Measurements from ENCODE around the gene ACP7.
"Not testable (repeated sequence)": the region's sequence is repeated elsewhere in the genome, so short reads cannot be mapped to it uniquely, and the experiment has no call there.

Gene ACP7

DNA sequence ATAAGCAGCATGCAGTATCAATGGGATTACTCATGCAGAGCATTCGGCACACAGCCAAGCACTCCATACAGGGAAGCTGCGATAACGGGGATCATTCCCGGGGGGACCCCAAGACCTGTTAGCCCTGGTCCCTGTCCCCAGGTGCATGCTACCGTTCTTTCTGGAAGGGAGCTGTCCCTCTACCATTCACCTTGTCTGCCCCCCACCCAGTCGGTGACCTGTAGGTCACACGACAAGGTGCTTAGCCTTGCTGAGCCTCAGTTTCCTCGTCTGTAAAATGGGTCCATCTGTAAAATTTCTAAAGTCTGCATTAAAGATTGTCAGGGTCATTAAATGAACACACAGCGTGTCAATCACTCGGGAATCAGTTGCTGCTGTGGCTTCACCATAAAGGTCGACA is 6.8 kb upstream of the ACP7 start:
- DNase-seq (ENCODE audit: low read depth in 3 of 3) = no peak

DNA sequence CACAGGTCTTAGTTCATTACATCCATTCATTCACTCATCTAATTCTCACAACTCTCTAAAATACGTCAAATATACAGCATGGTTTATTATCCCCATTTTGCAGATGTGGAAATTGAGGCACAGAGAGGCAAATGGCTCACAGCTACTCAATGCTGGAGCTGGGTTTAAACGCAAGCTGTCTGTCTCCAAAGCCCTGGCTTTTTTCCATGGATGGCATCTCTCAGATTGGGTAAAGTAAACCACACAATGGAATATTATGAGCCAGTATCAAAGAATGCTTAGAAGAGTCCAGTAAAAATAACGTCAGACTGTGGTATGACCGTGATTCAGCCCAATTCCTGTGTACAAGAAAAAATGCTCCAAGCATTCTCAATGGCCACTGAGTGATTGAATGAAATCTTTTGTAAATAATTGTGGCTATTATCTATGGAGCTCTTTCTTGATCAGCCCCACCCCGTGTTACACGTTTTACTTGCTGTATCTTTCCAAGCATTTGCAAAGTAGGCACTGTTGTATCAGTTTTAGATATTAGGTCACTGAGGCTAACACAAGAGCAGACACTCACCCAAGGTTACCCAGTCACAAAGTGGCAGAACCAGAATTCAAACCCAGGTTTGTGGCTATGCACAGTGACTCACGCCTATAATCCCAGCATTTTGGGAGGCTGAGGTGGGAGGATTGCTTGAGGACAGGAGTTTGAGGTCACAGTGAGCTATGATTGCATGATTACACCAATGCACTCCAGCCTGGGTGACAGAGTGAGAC is 5.5 kb upstream of the ACP7 start:
- no peak for DNase-seq (ENCODE audit: low read depth in 3 of 3)

DNA sequence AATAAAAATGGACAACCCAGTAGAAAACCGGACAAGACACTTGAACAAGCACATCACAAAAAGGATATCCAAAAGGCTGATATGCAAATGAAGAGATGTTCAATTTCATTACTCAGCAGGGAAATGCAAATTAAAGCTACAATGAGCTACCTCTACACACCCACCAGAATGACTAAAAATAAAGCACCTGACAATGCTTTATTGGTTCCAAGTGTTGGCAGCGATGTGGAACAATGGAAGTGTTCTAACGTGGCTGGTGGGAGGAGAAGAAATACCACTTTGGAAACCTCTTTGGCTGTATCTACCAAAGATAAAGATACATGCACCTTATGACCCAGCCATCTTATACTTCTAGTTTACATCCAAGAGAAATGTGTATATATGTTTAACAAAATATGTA is 3.7 kb upstream of the ACP7 start:
- no peak for DNase-seq (ENCODE audit: low read depth in 3 of 3)

DNA sequence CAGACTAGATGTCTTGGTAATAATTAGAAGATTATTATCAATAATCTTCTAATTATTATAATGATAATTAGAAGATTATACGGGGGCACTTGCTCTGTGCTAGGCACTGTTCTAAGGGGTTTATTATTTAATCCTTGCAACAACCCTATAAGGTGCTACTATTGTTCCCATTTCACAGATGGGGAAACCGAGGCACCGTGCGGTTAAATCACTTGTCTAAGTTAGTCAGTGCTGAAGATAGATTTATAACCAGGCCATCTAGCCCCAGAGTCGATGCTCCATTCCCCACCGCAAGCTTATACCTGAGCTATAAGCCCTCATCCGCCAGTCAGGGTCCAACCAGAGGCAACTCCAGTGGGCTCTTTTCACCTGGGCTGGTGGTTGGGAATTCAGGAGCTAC is 2.0 kb upstream of the ACP7 start:
- no peak for DNase-seq (ENCODE audit: low read depth in 3 of 3)

DNA sequence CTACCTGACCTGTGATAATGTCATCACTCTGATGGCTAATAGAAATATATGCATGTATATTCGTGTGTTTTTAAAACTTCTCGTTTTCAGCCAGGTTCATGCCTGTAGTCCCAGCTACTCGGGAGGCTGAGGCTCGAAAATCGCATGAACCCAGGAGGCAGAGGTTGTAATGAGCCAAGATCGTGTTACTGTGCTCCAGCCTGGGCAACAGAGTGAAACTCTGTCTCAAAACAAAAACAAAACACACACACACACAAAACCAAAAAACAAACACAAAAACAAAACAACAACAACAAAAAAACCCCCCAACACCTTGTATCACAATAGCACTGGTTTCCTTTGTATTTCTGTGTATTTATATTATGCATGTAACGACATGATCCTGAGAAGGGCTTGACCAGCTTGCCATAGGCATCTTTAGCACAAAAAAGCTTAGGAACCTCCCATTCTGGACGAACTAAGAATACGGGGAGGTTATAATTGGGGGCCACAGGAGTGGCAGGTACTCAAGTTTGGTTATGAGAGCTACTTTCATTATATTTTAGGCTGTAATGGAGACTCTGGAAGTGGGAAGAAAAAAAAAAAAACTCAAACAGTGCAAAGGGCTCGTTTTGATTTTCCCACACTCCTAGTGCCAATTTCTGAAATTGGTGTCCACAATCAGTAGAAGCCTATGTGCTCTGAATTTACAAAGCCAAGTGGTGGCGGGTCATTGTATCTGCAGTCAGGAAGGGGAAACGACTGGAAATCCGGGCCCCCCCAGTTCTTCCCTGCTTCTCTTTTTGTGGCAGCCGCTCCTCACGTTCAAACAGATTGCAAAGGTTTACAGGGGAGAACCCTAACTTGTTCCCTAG is 1.2 kb upstream of the ACP7 start:
- no peak for DNase-seq (ENCODE audit: low read depth in 3 of 3)

DNA sequence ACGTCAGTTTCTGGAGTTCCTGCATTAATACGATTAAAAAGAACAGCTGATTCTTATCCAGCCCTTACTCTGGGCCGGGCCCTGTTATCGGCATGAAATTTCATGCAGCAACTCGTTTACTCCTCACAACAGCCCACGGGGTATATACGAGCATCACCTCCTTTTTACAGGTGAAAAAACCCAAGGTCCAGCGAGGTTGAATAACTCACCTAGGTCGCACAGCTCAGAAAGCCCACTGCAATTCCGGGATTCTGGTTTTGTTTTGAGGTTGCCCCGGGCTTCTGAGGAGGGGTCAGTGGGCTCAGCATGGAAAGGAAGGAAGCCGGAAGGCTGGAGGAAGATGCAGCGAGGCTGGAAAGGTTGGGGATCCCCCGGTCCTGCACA is 577 bp upstream of the ACP7 start:
- DNase-seq (ENCODE audit: low read depth in 3 of 3) = no peak

DNA sequence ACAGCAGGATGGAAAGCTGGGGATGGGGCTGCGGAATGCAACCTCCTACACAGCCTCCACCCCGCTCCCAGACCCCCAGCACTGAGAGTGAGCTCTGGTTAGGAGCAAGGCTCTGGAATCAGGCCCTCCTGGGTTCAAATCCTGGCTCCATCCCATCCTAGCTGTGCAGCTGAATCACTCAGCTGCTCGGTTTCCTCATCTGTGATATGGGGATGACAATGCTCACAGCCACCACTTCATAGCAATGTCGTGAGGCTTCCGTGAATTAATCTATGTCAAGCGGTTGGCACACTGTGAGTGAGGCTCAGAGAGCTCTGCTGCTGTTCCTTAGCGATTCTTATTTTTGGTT is 538 bp downstream of the ACP7 start:
- no peak for DNase-seq (ENCODE audit: low read depth in 3 of 3)

DNA sequence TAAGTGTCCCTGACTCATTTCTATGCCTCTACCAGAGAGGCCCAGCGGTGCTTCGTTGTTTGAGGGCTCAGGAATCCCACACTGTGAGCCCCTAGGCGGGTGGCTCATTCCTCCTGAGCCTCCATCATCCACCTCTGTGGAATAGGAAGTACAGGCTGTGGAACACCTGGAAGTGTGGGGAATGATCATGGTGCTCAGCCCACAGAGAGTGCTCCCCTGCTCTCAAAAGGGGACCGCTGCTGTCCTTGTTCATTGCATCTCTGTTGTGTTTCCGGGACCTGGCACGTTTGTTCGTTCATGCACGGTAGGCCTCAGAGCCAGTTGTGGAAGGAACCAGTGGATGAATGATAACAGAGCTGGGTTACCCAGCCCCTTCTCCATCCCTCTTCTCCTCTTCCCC is 1.2 kb downstream of the ACP7 start:
- no peak for DNase-seq (ENCODE audit: low read depth in 3 of 3)

DNA sequence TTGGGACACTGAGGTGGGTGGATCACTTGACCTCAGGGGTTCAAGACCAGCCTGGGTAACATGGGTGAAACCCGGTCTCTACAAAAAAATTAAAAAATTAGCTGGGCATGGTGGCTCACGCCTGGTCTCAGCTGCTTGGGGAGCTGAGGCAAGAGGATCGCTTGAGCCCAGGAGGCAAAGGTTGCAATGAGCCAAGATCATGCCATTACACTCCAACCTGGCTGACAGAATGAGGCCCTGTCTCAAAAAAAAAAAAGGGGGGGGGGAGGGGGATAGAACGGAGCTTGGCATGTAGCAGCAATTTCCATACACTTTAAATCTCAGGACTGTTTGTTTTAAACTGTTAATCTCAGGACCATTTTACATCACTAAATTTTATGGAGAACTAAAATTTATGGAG is 2.2 kb downstream of the ACP7 start:
- no peak for DNase-seq (ENCODE audit: low read depth in 3 of 3)

DNA sequence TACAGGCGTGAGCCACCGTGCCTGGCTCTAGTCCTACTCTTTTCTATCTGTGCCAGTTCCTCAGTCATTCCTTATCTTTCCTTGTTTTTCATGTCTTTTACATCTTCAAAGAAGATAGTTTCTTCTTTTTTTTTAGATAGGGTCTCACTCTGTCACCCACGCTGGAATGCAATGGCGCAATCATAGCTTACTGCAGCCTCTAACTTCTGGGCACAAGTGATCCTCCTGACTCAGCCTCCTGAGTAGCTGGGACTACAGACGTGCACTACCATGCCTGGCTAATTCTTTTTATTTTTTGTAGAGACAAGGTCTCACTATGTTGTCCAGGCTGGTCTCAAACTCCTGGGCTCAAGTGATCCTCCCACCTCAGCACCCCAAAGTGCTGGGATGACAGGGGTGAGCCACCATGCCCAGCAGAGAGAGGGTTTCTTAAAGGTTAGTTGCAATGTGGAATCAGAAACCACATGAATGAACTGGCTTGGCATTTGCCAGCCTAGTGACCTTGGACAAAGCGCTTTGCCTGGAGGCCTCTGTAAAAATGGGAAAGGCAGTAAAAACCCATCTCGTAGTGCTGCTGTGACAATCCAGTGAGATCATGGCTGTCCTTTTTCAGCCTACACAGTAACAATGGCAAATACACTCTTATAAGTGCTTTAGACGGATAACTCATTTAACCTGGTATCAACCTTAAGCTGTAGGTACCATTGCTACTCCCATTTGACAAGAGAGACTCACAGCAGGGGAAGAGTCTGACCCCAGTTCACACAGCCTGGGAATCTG is 3.9 kb downstream of the ACP7 start:
- no peak for DNase-seq (ENCODE audit: low read depth in 3 of 3)

DNA sequence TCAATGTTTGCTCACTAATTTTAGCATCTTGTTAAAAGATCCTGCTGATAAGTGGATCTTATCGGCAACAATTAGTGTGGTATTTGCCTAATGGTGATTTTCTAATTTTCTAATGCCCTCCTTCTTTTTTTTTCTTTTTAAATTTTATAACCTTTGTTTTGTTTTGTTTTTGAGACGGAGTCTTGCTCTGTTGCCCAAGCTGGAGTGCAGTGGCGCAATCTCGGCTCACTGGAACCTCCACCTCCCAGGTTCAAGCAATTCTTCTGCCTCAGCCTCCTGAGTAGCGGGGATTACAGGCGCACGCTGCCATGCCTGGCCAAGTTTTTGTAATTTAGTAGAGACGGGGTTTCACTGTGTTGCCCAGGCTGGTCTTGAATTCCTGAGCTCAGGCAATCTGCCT is 5.8 kb downstream of the ACP7 start:
- DNase-seq (ENCODE audit: low read depth in 3 of 3) = not testable (repeated sequence)

DNA sequence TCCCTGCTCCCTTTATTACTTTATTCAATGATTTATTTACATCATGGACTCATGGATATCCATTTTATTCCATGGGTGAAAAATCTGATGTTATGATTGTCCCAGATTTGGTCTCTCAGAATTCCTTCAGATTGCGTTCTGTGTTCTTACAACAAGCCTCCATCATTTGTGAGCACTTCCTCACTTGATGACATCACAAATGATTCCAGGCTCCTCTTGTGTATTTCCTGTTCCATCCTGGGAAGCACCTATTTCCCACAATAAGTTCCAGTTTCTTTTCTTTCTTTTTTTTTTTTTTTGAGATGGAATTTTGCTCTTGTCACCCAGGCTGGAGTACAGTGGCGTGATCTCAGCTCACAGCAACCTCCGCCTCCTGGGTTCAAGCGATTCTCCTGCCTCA is 6.7 kb downstream of the ACP7 start:
- DNase-seq (ENCODE audit: low read depth in 3 of 3) = no peak

DNA sequence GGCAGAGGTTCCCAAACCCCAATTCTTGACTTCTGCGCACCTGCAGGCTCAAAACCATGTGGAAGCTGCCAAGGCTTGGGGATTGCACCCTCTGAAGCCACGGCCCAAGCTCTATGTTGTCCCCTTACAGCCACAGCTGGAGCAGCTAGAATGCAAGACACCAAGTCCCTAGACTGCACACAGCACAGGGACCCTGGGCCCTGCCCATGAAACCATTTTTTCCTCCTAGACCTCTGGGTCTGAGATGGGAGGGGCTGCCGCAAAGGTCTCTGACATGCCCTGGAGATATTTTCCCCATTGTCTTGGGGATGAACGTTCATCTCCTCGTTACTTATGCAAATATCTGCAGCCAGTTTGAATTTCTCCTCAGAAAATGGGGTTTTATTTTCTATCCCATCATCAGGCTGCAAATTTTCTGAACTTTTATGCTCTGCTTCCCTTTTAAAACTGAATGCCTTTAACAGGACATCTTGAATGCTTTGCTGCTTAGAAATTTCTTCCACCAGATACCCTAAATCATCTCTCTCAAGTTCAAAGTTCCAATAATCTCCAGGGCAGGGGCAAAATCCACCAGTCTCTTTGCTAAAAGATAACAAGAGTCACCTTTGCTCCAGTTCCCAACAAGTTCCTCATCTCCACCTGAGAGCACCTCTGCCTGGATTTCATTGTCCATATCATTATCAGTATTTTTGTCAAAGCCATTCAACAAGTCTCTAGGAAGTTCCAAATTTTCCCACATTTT is 11.8 kb downstream of the ACP7 start:
- DNase-seq (ENCODE audit: low read depth in 3 of 3) = not testable (repeated sequence)

DNA sequence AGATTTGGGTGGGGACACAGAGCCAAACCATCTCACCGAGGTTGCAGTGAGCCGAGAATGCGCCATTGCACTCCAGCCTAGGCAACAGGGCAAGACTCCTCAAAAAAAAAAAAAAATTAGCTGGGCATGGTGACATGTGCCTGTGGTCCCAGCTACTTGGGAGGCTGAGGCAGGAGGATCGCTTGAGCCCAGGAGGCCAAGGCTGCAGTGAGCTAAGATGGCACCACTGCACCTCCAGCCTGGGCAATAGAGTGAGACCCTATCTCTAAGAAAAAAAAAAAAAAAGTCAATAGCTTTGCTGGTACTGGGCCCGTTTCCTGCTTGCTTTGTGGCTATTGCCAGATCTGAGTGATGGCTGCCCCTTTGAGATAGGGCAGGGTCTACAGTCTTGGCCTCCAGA is 13.1 kb downstream of the ACP7 start:
- DNase-seq (ENCODE audit: low read depth in 3 of 3) = no peak

DNA sequence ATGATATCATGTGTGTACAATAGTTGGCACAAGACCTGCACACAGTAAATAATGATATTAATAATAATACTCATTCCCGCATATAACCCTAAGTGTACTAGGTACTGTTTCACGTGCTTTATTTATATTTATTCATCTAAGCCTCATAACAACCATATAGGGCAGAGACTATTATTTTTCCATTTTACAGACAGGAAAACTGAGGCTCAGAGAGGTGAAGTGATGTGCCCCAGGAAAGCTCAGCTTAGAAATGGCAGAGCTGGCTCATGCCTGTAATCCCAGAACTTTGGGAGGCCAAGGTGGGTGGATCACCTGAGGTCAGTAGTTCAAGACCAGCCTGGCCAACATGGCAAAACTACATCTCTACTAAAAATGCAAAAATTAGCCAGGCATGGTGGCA is 13.6 kb downstream of the ACP7 start:
- no peak for DNase-seq (ENCODE audit: low read depth in 3 of 3)

DNA sequence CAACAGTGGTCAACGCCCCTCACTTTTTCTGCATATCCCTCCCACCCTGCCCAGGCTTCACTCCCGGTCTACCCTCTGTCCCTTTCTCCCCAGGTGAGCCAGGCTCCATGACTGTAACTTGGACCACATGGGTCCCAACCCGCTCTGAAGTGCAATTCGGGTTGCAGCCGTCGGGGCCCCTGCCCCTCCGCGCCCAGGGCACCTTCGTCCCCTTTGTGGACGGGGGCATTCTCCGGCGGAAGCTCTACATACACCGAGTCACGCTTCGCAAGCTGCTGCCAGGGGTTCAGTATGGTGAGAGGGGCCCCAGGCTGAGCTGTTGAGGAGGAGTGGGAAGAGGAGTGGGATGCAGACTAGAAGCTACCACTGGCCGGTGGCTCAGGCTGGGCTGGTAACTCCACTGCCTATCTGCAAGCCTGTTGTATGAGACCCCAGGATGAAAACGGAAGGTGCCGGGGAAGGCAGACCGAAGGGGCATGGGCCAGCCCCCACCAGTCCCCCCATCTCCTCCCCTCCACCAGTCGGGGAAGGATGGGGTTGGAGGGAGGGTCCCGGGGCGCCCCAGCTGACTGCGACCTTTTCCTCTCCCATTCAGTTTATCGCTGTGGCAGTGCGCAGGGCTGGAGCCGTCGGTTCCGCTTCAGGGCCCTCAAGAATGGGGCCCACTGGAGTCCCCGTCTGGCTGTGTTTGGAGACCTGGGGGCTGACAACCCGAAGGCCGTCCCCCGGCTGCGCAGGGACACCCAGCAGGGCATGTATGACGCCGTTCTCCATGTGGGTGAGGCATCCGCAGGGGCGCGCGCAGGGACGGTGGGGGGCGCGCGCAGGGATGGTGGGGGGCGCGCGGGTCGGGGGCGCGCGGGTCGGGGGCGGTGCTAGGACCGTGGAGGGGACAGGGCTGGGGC is 14.4 kb downstream of the ACP7 start:
- no peak for DNase-seq (ENCODE audit: low read depth in 3 of 3)

DNA sequence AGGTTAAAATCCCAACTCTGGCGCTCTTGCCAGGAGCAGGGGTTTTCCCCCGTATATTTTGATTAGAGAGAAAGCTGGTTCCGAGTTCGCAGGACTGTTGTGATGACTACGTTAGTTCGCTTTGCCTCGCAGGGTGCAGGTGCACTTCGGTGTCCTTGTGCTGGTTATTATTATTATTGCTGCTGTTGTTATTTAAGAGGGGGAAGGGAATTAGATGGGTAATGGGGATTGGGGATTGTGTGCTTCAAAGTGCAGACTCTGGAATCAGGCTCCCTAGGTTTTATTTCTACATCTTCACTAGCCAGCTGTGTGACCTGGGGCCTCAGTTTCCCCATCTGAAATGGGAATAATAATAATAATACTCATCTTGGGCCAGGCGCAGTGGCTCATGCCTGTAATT is 15.2 kb downstream of the ACP7 start:
- no peak for DNase-seq (ENCODE audit: low read depth in 3 of 3)

DNA sequence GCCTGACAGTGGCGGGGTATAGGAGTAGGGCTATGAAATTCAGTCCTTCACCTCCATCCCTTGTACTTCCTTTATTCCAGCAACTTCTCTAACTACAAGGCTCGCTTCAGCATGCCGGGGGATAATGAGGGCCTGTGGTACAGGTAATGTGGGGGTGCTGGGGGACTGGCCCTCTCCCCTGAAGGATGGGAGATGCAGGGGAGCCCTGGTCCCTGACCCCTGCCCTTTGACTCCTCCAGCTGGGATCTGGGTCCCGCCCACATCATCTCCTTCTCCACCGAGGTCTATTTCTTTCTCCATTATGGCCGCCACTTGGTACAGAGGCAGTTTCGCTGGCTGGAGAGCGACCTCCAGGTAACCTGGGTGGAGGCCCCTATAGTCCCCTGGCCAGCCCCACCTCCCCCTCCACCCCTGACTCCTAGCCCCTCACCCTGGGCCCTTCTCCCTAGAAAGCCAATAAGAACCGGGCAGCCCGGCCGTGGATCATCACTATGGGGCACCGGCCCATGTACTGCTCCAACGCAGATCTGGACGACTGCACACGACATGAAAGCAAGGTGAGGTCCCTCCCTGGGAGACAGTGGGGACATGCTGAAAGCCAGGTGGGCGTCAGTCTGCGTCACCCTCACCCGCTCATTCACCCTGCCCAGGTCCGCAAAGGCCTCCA is 16.5 kb downstream of the ACP7 start:
- no peak for DNase-seq (ENCODE audit: low read depth in 3 of 3)

DNA sequence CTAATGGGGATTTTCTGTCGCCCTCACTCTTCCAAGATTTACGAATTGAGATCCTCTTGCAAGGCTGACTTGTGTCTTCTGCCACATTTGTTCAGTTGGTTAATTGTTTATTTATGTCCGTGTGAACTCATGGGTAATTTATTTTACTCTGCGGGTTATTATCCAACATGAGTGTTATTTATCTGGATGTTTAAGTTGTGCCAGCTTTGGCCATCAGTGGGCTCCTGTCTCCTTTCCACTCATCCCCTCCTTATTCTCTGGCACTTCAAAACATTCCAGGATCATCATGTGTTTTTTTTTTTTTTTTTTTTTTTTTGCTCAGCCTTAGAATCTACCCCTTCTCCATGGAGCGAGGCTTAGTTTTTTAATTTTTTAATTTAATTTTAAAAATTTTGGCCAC is 19.0 kb downstream of the ACP7 start:
- no peak for DNase-seq (ENCODE audit: low read depth in 3 of 3)

DNA sequence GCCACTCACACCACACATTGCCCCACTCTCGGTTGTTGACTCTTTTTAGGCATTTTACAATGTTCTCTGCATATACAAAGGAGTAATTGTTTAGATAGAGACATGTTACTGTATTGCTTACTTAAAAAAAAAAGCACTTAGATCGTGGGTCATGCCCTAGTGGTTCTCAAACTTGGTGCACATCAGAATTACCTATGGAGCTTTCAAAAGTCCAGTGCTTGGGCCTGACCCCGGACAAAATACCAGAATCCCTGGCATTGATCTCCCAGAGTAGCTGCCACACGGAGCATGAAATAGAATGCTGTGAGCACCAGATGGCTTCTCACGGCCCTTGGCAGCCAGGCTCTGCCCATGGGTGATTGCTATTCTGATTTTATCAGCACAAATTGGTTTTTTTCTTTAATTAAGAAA is 20.0 kb downstream of the ACP7 start:
- DNase-seq (ENCODE audit: low read depth in 3 of 3) = no peak

Data from stimulated activated CD4-positive, alpha-beta T cell treated with anti-CD3 and anti-CD28 coated beads, TNF-alpha, amount 100 ng/mL, for 4 hours (primary cell).